GM21423 (cell line): ENCODE data around the gene ZDHHC23.
A peak's percentile ranks its signal among the peaks of the same experiment; 100 is the strongest.

ENCODE experiments used
- ATAC-seq: cut with Tn5 transposase; IDR thresholded peaks from one replicate; pipeline ENCODE4 v1.9.1; 2021; ENCODE audit warnings: mild to moderate bottlenecking, moderate library complexity; ENCODE audit not compliant: unreplicated experiment

ZDHHC23 gene, protein sequence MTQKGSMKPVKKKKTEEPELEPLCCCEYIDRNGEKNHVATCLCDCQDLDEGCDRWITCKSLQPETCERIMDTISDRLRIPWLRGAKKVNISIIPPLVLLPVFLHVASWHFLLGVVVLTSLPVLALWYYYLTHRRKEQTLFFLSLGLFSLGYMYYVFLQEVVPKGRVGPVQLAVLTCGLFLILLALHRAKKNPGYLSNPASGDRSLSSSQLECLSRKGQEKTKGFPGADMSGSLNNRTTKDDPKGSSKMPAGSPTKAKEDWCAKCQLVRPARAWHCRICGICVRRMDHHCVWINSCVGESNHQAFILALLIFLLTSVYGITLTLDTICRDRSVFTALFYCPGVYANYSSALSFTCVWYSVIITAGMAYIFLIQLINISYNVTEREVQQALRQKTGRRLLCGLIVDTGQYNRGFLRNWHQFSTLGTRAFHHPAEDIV

DNA sequence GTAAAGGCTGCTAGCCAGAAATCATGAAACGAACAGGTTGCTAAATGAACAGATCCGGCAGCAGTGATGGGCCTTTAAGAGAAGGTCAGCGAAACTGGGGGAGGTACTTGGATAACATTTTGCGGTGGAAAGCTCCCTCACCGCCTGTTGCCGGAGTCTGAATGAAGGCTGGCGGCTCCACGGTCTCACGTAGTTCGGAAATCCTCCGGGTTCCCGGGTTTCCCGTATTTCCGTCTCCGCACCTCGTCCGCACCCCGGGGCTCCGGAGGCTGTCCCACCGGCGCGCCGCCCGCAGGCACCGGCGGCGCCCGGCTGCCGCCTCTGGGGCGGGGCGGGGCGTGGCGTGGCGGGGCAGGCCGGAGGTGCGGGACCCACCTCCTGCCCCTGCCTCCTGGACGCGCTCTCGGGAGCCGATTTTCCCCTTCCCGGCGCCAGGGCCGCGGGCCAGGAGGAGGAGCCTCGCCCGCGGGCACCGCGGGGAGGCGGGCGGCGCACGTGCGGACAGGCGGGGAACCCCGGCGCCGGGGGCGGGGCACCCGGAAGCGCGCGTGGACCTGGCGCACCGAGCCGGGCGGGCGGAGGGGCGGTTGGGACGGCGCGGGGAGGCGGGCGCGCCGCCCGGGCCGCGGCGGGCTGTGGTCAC, at the start of gene ZDHHC23:
Gene ZDHHC23, plus strand, starts transcription at position 642 of the 643 bp plus-strand sequence. CDS start 790 bp downstream, outside the sequence.
- peak; percentile 73 for ATAC-seq

DNA sequence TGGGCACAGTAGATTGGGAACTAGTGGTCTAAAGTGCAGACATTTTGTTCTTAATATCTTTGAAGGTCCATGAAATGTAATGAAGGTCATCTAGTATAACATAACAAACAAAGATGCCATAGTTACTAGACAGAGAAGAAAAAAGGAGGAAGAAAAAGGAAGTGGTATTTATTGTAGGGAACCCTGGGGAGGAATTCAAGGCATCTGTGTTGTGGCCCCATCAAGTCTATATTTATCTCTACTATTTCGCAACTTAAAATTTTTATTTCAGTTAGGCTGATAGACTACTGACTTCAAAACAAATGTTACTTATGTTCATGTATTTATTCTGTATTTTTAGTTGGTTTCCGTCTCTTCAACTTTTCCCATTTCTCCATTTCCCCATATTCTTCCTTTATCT, 48.9 kb upstream of the ZDHHC23 start:
- ATAC-seq = no peak

DNA sequence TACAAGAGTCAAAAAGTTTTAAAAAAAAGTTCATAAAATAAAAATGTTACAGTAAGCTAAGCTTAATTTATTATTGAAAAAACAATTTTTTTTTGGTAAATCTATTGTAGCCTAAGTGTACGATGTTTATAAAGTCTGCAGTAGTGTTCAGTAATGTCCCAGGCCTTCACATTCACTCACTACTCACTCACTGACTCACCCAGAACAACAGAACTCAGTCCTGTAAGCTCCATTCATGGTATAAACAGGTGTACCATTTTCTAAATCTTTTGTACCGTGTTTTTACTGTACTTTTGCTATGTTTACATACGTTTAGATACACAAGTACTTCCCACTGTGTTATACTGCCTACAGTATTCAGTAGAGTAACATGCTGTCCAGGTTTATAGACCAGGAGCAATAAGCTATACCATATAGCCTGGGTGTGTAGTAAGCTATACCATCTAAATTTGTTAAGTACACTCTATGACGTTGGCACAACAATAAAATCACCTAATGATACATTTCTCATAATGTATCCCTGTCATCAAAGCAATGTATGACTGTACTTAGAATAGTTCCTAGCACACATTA, 41.2 kb upstream of the ZDHHC23 start:
- ATAC-seq = no peak

DNA sequence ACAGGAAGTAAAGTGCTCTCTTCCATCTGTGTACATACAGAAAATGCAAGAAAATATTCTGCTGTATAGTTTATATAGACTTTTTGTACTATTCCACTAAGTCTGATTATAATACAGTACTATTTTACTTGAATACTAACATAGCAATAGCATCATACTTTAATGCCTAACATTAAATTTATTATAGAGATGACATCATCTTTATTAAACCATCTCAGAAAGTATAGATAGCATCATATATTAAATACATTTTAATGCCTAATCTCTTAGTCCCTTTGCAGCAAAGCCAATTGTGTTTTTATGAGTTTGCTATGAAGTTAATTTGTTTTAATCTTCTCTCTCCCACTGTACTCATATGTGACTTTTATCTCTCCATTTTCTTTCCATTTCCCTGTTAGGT, 39.7 kb upstream of the ZDHHC23 start:
- no peak for ATAC-seq

DNA sequence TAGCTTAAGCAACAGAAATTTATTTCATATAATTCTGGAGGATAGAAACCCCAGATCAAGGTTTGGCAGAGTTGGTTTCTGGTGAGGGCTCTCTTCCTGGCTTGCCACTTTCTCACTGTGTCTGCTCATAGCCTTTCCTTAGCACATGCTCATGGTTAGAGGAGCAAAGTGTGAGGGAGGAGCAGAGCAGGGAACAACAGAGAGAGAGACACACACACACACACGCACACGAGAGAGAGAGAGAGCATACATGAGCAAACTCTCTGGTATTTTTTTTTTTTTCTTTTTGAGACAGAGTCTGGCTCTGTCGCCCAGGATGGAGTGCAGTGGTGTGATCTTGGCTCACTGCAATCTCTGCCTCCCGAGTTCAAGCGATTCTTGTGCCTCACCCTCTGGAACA, 36.8 kb upstream of the ZDHHC23 start:
- ATAC-seq = no peak

DNA sequence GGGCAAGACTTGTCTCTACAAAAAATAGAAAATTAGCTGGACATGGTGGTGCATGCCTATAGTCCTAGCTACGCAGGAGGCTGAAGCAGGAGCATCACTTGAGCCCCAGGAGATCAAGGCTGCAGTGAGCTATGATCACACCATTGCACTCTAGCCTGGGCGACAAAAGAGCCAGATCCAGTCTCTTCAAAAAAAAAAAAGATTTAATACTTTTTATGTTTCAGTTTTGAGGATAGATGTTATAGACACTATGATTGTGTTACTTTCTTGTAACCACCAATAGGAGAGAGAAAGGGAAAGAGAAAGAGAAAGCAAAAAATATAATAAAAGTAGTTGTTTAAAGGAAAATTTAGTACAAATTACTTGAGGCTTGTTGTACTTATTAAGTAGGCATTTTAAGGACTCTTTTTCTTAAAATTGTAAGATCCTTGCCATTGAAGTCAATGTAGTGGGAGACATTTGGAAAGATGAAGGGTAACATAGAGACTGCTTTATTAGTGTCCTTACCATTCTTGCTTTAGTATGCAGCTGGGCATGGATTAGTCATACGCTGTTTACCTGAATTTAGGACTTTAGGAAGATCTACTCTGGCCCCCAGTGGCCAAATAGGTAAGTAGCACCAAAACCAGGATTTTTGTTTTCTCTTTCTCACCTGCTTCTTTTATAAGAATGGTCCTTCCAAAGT, 35.1 kb upstream of the ZDHHC23 start:
- ATAC-seq = peak; percentile 94

DNA sequence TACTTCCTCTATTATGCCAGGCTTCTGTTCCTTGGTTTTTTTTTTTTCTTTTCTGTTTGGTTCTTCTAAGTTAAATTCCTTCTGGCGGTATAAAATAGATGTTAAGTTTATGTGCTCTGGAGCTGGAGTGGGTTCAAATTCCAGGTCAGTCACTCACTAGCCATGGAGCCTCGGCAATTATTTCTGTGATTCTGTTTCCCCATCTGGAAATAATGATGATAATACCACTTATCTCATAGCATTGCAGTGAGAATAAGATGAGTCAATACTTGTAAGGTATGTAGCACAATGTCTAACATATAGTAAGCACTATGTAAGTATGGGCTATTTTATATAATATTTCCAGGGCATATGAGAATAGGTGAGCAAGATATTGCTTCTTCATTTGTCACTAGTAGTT, 33.2 kb upstream of the ZDHHC23 start:
- no peak for ATAC-seq

DNA sequence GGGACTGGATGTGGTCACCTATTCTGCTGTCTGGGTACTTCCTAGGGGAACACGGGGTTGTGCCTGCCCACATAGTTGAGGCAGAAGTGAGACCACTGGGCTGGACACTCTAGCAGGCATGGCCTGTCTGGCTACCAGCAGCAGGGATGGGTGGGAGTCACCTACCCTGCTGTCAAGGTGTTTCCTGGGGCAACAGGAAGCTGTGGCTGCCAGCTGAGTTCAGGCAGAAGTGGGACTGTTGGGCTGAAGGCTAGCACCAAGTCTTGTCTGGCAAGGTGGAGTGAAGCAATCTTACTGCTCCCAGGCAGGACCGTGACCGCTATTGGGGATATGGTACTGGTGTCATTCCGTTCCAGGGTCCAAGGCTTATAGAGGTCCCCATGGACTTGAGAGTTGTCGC, 20.3 kb upstream of the ZDHHC23 start:
- no peak for ATAC-seq

DNA sequence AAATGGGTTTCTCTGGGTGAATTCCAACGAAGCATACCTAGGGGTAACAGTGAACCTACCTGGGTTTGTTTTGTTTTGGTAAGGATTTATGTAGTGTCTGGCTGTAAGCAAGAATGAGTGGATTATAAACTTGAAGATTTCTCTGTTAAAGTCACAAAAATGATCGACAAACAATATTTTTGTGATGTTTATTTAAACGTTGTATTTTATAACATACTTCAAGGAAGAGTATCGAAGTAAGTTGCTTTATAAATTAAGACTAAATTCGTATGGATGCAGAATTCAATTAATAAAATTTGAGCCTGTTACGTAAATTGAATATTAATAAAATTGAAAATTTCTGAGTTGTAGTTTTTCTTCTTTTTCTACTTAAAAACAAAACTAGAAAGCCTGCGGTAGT, 982 bp upstream of the ZDHHC23 start:
- ATAC-seq = no peak

DNA sequence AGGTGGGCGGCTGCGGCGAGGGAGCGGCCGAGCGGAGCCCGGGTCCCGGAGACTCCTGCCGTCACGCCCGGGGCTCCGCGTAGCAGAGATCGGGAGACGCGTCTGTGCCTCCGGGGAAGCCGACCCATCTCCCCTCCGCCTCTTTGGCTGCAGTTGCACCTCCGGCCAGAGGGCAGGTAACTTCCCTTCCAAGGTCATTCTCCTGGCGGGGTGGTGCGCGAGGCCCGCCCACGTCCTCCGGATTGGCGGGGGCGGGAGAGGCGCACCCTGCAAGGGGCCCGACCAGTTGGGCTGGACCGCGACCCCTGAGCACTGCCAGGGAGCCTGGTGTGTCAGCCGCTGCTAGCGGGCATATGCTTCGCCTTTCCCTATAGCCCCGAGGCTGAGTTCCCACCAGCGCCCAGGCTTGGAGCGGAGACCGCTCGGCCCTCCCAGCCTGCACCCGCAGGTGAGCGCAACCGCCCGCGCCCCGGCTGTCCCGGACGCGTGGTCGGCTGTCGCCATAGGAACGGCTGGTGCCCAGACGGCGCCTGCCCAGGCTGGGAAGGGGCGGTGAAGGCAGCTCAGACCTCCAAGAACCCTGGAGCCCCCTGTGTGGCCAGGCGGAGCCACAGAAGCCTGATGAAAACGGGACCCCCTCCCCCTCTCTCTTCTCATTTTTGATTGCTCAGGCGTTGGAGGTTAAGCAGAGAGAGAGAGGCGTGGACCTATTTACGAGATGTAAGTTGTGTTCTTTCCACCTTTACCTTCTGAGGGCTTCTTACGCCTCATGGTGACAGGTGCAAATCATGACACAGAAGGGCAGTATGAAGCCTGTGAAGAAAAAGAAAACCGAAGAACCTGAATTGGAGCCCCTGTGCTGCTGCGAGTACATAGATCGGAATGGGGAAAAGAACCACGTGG, 453 bp downstream of the ZDHHC23 start:
- peak; percentile 41 for ATAC-seq

DNA sequence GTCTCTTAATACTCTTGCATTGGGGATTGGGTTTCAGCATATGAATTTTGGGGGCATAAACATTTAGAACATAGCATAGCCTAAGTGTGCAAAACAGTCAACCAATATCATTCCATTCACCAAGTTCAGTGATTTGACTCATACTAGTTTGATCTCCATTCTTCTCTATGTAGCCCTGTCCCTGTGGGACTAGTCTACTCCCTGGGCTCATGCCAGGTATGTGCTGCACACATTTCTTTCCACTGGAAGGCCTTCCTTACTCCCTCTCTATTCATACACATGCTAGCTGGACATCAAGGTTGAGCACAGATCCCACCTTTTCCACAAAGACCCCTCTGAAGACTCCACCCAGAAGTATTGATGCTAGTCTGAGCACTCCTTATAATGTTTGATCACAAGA, 5.1 kb downstream of the ZDHHC23 start:
- no peak for ATAC-seq

DNA sequence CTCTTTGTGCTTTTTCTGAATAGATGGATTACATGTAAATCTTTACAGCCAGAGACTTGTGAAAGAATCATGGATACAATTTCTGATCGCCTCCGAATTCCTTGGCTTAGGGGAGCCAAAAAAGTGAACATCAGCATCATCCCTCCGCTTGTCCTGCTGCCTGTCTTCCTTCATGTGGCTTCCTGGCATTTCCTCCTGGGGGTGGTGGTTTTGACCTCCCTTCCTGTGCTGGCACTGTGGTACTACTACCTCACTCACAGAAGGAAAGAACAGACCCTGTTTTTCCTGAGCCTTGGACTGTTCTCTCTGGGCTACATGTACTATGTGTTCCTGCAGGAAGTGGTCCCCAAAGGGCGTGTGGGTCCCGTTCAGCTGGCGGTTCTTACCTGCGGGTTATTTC, 5.9 kb downstream of the ZDHHC23 start:
- no peak for ATAC-seq

DNA sequence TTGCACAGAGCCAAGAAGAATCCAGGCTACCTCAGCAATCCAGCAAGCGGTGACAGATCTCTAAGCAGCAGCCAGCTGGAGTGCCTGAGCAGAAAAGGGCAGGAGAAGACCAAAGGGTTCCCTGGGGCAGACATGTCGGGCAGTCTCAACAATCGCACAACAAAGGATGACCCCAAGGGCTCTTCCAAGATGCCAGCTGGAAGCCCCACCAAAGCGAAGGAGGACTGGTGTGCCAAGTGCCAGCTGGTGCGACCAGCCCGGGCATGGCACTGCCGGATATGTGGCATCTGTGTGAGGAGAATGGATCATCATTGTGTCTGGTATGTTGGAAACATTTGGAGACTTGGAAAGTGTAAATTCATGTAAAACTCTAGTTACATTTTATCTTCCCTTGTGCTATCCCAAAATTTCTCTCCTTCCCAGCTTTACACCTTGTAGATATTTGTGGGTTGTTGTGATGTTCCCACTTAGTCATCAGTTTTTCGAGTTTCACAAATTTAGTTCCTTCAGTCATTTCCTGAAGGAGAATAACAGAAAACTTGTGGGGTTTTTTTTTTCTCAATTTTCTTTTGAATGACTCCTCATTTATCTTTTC, 6.4 kb downstream of the ZDHHC23 start:
- ATAC-seq = no peak

DNA sequence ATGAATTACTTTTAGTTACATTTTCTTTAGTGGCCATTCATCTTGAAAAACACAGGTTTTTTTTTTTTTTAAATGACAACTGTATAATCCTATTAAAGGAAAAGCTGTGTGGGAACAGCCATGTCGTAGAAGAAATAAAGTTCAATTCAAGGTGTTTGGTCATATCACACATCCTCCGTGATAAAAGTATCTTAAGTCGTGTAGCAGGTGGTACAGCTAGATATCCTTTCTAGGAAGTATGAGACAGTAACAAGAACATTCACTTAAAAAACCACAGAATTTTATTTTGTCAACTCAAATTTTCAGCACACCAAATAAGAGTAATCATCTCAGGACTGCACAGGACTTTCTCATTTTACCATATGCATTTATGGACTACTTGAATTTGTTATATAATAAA, 16.1 kb downstream of the ZDHHC23 start:
- no peak for ATAC-seq

DNA sequence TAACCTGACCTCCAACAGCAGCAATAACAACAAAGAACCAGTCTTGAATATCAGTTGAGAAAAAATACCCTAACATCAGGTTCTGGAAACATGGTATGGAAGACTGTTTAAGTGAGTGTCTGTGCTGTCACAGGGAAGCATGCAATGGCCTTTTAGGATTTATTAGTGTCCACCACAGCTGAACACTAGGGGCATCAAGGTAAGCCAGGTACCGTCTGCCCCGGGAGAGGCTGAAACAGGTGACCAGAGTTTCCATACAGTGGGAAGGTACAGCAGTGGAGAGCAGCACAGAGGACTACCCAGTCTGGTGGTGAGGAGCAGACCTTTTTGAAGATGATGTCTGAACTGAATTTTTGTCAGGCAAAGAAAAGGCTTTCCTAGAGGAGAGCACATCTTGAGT, 18.4 kb downstream of the ZDHHC23 start:
- ATAC-seq = no peak

DNA sequence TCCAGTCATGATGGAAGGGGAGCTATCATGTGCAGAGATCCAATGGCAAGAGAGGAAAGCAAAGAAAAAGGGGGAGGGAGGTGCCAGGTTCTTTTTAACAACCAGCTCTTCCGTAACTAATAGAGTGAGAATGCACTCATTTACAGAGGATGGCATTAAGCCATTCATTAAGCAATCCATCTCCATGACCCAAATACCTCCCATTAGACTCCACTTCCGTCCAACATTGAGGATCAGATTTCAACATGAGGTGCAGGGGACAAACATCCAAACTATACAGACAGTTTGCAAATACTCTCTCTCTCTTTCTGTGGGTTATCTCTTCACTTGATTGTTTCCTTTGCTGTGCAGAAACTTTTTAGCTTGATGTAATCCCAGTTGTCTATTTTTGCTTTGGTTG, 21.2 kb downstream of the ZDHHC23 start:
- no peak for ATAC-seq

DNA sequence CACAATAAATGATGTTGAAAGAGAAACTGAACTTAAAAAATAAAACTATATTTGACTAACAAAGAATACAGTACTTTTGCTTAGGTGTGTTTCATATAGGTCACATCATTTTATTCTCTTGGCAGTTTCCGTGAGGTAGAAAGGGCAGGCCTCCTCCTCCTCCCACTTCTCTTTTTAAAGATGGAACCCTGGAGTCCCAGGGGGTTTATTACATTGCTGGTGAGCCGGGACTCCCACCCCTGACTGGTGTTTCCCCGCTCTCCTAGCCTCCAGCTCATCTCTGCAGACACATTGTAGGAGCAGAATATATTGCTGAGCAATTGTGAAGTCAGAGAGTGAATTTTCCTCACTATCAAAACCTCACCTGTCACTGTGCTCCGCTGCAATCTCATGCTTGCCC, 30.0 kb downstream of the ZDHHC23 start:
- ATAC-seq = no peak

DNA sequence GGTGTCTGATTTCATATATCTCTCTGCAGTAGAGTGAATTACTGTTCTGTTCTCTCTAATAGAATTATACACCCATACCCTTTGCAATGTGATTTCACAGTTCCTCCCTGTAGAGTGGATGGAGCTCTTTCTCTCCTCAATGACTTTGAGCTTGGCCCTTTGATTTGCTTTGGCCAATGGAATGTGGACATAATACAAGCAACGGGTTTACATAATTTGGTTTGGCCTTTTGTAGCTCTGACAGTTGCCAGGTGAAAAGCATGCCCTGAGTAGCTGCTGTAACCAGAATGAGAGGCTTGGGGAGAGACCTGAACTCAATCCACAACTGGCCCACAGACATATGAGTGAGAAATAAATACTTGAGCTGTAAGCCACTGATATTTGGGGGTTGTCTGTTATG, 32.1 kb downstream of the ZDHHC23 start:
- ATAC-seq = no peak

DNA sequence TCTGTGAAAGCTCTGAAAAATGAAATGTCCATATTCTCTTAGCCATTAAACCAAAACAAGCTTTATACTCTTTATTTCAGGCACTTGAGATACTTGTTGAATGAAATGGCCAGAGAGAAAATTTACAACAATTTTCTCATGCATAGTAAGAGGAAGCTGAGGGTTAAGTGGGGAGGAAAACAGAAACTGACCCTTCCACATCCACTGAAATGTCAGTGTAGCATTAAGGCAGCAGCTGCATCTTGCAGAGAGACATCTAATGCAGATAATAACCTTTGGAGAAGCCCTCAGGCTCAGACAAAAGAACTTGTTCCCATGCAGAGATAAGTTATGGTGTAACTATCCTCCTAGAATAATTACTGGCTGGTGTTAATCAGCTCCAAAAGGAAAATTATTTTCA, 34.0 kb downstream of the ZDHHC23 start:
- no peak for ATAC-seq

DNA sequence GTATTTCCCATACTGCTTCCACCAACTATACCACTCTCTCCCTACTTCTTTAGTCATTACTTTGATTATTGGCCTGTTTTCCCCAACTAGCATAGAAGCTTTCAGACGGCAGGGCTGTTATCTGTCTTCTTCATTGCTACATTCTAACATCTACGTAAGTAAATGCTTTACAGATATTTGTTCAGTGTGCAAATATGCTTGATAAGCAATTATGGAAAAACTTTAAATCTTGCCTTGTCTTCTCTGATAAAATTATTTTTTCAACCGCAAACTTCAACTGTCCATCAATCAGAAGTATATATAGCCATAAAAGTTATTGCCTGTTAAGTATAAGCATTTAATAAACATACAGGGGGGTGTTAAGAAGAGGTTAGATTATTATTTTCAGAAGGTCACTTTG, 35.7 kb downstream of the ZDHHC23 start:
- ATAC-seq = no peak
